ENCODE results near the gene ST6GAL1.
"Not testable (repeated sequence)": the region's sequence is repeated elsewhere in the genome, so short reads cannot be mapped to it uniquely, and the experiment has no call there.

ST6GAL1 gene

GRCh38 chr3:186997473-186997939, 67.2 kb downstream of the ST6GAL1 start:
- no peak for DNase-seq

DNA sequence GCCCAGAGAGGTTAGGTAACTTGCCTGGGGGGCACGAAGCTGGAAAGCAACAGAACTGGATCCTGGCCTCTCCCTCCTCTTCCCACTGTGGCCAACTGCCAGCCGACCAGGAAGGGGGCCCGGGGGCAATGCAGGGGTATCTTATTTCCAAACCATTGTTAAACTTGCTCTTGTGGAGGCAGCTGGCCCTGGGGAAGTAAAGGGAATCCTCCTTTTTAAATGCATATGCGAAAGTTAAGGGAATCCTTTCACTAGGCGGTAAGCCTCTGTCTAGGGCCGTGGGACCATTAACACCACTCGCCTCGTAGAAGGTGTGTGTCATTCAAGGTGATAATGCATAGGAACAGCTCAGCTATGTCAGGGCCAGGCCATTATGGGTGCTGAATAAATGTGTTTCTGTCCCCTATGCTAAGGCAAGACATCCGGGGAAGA, 68.6 kb downstream of the ST6GAL1 start:
- no peak for DNase-seq

- no peak for DNase-seq
These were observed 70.4 kb downstream of the ST6GAL1 start for GRCh38 chr3:187000711-187001151.

DNA sequence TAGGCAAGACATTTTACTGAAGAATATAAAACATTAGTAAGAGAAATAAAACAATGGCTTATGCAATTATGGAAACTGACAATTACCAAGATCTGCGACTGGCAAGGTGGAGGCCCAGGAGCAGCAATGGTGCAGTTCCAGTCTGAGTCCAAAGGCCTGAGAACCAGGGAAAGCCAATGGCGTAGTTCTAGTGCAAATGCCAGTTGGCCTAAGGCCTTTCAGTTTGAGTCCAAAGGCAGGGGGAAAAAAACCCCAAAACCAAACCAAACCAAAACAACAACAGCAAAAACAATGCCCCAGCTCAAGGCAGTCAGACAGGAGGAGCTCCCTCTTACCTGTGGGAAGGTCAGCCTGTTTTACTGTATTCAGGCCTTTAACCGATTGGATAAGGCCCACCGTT, 72.6 kb downstream of the ST6GAL1 start:
- no peak for DNase-seq

DNA sequence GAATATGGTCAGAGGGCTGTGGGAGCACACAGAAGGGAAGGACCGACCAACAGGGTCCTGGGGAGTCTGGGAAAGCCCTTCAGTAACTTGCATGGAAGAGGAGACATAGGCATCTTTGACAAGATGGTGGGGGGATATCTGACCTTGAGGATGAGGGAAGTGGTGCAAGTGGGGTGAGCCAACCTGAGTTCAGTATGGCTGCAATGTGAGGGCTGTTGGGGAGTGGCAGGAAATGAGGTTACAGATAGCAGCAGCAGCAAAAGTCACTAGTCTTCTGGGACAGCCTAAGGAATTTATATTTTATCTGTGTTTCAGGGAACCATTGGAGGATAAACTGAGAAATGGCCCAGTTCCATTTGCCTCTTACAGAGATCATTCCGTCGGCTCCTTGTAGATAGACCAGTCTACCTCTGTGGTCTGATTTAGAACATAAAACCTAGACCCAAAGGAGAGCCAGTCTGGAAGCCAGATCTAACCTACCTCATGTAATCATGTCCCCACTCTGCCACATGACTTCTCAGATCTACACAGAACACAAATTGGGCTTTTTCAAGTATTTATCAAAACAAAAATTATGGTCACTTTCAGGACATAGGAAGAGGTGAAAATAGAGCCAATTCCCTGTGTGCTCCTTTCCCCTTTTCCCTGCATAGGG, 75.6 kb downstream of the ST6GAL1 start:
- no peak for DNase-seq

DNA sequence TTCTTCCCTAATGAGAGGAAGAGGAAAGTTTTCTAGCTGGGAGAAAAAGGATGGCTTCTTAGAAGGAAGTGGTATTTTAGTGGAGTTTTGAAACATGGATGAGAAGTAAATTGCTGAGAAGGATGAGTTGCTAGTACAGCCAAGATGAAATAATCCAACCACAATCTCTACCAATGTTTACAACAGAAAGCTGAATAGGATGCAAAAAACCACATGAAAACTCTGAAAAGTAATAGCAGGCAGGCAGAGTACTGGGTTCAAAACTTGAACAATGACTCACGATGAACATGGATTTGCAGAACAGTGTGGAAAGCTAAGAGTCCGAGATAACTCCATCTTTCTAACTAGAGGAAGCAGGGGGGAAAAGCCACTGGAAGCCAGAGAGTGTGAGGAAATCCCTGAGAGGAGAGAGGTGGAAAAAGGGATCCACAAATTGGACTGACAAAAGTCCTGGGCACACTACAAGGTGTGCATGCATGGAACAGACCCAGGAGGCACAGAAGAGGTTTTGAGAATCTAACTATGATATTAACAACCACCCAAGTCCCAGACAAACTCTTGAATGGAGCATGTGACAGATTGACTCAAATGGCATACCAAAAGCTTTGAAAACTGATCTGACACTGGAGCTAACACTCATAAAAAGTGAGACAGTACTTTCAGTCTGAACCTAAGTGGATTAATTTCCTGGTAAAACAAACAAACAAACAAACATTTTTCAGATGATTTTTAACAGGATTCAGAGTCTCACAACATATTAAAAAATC, 76.7 kb downstream of the ST6GAL1 start:
- DNase-seq: no peak

DNA sequence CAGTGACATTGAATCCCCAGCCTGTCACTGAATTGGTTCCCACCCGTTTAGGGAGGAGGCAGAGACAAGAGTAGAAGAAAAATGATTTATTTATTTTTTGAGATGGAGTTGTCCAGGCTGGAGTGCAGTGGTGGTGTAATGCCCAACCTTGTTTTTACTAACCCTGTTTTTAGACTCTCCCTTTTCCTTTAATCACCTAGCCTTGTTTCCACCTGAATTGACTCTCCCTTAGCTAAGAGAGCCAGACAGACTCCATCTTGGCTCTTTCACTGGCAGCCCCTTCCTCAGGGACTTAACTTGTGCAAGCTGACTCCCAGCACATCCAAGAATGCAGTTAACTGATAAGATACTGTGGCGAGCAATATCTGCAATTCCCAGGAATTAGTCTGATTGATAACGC, 80.1 kb downstream of the ST6GAL1 start:
- DNase-seq: not testable (repeated sequence)

- DNase-seq: no peak
These were observed 81.6 kb downstream of the ST6GAL1 start for GRCh38 chr3:187011915-187012314.

GRCh38 chr3:187012609-187013051, 82.3 kb downstream of the ST6GAL1 start:
- DNase-seq: peak; percentile 44

- DNase-seq: no peak
These were observed 82.9 kb downstream of the ST6GAL1 start for GRCh38 chr3:187013159-187013716.

DNA sequence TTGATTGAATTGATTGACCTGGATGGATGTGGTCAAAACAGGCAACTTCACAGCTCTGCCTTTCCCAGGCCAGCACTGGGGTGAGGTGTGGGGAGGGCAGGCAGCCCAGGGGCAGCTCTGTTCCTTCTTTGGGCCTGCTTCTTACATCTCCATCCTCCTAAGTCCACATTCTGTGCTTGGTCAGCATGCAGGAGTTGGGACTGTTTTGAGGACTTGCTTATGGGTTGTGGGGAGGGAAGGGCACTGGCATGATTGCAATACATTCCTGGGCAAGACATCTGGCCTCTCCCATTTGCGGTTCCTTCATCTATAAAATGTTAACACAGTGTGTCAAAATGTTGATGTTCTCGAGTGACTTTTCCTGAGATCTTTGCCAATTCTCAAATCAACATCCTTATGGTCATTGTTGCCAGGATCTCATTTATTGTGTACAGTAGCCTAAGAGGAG, 84.1 kb downstream of the ST6GAL1 start:
- no peak for DNase-seq

GRCh38 chr3:187015903-187016638, 85.7 kb downstream of the ST6GAL1 start:
- no peak for DNase-seq

DNA sequence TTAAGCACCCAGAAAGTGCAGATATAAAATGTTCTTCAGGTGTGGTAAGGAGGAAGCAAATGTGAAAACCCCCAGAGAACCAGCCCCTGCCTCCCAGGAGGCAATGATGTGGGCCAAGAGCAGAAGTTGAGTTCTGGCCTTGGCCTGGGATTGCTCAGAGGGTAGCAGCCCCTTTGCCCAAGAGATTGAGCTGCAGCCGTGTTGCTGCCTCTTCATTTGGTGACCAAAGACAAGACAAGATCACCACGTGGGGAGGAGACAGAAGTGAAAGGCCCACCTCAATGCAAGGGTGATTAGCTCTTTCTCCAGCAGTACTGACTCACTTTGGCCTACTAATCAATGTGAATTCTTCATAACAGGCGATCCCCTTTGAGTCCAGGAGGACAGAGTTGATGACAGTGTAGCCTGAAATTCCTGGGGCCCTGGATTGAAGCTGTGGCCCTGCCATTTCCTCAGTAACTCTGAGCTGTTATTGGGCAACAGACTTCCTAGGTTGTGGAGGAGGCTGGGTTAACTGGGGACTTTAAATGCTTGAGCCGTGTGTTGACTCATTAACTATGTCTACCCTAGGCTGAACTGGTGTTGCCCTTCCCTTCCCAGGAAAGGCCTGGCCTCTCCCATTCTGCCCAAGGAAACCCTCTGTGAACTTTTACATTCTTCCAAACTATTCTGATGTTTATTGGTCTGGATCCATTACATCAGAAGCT, 86.5 kb downstream of the ST6GAL1 start:
- DNase-seq: no peak

- no peak for DNase-seq
These were observed 87.3 kb downstream of the ST6GAL1 start for GRCh38 chr3:187017511-187018230.

DNA sequence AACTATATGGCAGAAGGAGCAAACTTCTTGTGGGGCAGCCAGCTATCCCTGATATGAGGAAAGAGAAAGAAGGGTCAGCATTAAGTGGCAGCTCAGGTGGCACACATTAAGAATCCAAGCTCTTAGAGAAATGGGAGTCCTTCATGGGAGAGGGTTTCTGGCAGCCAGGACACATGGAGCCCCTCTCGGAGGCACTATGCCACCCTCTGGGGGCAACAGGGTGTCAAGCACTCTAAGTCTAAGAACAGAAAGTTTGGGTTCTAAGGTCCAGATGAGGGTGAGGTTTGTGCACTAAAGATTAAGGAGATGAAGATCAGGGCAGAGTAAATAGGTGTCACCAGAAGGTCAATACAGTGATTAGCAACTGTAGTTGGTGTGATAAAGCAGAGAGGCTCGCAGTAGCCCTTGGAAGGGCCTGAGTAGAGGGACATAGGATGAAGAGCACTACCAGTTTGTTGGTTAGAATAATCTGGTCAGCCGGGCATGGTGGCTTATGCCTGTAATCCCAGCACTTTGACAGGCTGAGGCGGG, 89.3 kb downstream of the ST6GAL1 start:
- DNase-seq: no peak

- DNase-seq: no peak
These were observed 90.0 kb downstream of the ST6GAL1 start for GRCh38 chr3:187020376-187020775.

- no peak for DNase-seq
These were observed 91.5 kb downstream of the ST6GAL1 start for GRCh38 chr3:187021748-187022402.

DNA sequence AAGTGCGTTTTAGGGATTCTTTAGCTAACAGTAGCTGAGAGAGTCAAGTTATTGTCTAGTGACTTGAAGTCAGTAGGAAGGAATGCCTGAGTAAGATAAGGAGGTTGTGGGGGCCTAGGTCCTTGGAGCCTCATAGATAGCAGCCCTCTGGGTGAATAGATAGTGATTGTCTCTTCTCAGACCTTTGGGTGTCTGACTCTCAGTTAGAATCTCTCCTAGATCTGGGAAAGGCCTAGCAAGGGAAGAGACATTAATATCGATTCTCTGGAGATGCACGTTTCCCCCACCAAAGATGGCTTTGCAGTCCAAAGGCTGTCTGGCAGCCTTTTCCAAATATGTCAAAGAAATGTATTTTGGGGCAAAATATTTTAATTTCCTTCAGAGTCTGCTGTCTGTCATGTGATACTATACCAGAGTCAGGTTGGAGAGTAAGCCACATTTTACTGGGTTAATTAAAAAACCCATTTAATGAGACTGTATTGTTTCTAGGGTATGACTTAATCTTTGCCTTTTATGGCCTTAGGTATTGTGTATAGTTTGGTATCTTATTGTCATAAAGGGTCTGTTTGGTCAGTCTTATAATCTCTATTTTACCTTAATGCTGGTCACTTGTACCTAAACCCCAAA, 92.2 kb downstream of the ST6GAL1 start:
- DNase-seq: no peak

GRCh38 chr3:187023340-187023739, 93.0 kb downstream of the ST6GAL1 start:
- DNase-seq: not testable (repeated sequence)

- DNase-seq: no peak
These were observed 94.4 kb downstream of the ST6GAL1 start for GRCh38 chr3:187024536-187025226.

All from stimulated activated CD4-positive, alpha-beta T cell treated with anti-CD3 and anti-CD28 coated beads, Interleukin-1b, Interleukin-23, amount 100 ng/mL, for 48 hours (primary cell).